Stimulated activated CD8-positive, alpha-beta memory T cell treated with anti-CD3 and anti-CD28 coated beads, Interleukin-12 subunit alpha, Interleukin-12 subunit beta, amount 100 ng/mL, for 24 hours (primary cell): ENCODE data around the gene LSS.
A peak's percentile ranks its signal among the peaks of the same experiment; 100 is the strongest.
"Not testable (repeated sequence)": the region's sequence is repeated elsewhere in the genome, so short reads cannot be mapped to it uniquely, and the experiment has no call there.

ENCODE experiments used
- DNase-seq: peaks from one replicate; pipeline ENCODE4 v3.0.0-alpha.2; 2020; ENCODE audit errors: extremely low read depth

Gene LSS

DNA sequence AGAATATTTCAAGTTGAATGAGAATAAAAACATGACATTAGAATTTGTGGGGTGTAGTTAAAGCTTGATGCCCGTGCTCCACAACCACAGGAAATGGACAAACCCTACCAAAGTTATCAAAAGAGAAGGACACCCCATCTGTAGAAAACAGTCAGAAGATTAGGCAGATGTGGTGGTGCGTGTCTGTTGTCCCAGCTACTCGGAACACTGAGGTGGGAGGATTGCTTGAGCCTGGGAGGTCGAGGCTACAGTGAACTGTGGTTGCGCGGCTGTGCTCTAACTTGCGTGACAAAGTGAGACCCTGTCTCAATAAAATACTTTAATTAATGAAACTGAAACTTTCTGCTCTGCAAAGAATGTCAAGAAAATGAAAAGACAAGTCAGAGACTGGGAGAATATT lies 42.9 kb downstream of the LSS start:
- DNase-seq: no peak

GRCh38 chr21:46184625-46185555 lies 43.7 kb downstream of the LSS start:
- DNase-seq: peak; percentile 45

DNA sequence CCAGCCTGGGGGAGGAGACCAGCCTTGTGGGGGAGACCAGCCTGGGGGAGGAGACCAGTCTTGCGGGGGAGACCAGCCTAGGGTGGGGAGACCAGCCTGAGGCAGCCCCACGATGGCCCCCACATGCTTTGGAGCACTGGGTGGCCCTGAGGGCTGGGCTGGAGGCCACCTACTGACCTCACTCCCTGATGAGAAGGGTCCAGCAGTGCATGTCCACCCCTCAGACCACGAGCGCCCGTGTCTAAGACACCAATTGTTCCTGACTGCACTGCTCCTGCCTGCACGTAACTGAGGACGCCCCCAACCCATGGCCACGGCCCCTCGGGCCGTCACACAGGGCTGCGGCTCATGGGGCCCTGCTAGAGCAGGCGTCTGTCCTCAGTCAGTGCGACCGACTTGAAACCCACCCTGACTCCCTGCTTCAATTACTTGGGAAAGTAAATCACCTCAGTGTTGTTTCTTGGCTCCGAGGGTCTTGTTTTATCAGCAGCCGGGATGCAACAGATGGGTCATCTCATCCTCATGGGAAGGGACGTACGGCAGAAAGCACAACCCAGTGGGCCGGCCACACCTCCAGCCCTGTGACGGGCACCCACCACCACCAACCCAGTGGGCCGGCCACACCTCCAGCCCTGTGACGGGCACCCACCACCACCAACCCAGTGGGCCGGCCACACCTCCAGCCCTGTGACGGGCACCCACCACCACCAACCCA lies 44.5 kb downstream of the LSS start, which contains the start of gene SPATC1L:
SPATC1L (minus strand) TSS at position 550 of the 715 bp plus-strand sequence. CDS start 1,643 bp downstream, outside the sequence.
- no peak for DNase-seq

DNA sequence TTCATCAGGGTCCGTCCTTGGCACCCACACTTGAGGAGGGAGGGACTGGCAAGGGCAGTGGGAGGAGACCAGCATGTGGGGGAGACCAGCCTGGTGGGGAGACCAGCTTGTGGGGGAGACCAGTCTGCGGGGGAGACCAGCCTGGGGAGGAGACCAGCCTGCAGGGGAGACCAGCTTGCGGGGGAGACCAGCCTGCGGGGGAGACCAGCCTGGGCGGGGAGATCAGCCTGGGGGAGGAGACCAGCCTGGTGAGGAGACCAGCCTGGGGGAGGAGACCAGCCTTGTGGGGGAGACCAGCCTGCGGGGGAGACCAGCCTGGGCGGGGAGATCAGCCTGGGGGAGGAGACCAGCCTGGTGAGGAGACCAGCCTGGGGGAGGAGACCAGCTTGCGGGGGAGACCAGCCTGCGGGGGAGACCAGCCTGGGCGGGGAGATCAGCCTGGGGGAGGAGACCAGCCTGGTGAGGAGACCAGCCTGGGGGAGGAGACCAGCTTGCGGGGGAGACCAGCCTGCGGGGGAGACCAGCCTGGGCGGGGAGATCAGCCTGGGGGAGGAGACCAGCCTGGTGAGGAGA lies 45.2 kb downstream of the LSS start:
- DNase-seq: not testable (repeated sequence)

DNA sequence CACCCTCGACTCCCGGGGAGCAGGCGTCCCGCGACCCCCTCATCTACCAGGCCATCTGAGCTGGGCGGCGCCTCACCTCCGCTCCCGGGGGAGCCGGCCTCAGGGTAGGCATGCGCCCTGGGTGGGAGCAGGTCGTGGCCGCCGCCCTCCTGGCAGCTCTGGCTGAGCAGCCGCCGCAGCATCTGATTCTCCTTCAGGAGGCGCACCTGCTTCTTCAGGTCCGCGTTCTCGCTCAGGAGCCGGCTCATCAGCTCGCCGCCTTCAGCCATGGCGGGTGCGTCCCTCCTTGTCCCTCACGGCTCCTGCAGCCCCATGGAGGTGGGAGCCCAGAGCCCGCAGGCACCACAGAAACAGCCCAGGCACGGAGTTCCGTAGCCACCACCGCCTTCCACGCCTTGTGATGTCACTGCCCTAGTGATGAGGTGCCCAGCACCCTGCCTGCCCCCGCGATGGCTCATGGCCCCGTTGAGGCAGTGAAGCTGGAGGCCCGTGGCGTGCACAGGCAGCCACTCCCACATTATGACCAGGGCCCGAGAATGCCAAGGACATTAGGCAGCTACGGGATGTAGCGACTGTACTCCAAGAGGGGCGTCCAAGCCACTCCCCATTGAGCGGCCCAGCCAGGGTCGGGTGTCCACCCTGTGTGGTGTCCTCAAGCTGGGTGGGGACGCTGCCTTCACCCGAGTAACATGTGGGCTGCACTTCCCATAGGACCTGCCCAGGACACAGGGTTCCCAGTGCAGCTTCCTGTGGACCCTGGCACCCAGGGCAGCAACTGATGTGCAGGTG lies 45.8 kb downstream of the LSS start:
- DNase-seq: no peak

DNA sequence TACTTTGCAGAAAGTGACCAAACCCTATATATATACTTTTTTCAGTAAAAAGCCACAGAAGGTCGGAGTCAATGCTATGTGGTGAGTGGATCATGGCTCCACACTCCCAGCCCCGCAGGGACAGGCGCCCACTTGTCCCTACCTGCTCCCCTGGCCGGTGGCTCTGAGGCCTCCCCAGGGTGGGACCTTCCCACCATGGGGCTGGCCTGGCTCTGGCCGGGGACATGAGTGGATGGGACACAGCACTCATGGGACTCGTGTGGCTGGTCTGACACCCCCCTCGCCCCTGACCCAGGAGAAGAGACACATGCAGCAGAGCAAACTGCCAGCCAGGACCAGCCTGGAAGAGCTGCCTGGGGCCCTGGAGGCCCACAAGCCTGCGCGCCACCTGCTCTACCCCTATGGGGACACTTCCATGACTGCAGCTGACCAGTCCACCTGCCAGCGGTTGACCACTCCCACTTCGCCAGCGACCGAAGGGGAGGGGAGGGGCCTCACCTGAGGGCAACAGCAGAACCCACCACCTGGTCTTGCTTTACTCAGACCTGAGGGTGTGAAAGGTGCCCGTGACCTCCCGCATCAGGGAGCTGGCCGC lies 46.5 kb downstream of the LSS start:
- no peak for DNase-seq

- DNase-seq: no peak
Measured at GRCh38 chr21:46181436-46181835, 47.1 kb downstream of the LSS start.

DNA sequence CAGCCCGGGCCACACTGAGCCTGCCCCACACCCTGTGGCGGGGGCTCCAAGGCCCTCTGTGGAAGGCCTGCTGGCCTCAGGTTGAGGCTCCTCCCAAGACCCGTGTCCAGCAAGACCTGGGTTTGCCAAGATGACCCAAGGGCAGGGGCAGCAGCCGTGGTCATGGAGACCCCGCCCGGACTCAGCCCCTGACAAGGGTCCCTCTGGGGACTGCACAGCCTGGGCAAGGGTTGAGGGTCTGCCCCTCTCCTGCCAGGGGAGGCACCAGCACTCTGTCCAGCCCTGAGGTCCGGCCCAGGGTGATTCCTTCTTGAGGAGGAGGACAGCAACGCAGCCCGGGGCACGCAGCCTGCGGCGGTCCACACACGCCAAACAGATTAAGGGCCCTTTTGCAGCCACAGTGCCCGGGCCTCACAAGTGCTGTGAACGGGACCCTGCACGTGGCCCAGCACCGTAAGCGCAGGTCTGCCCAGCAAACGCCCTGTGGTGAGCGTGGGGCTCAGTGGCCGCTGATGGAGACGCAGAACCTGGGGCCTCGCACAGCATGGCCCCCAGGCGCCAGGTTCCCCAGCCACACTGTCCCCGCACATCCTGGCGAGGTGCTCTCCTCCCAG lies 47.7 kb downstream of the LSS start:
- no peak for DNase-seq

DNA sequence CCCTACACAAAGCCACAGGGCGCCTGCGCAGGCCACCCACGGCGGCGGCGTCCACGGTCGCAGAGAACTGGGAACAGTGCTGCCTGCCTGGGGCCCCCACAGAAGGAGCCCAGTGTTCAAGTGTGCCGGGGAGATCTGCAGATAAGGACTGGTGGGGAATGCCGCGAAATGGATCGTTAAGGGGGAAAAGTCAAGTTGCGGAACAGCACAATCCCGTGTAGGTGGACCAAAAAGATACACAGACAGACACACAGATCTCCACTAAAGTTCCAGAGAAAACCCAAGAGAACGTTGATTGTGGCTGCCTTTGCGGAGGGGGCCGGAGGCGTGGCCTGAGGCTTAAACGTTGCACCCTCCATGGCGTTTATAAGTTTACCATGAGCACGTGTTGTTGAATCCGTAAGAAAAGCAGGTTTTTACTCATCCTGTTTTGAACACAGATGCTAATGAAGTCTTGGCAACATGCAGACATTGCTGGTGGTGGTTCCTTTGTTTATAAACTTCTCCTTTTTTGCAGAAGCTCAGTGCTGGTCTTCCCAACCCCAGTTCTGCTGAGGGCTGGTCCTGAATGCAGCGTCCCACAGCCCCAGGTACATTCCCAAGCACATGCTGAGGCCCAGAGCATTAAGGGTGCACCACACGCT lies 48.4 kb downstream of the LSS start:
- no peak for DNase-seq

GRCh38 chr21:46179708-46180078 lies 48.9 kb downstream of the LSS start:
- DNase-seq: no peak

DNA sequence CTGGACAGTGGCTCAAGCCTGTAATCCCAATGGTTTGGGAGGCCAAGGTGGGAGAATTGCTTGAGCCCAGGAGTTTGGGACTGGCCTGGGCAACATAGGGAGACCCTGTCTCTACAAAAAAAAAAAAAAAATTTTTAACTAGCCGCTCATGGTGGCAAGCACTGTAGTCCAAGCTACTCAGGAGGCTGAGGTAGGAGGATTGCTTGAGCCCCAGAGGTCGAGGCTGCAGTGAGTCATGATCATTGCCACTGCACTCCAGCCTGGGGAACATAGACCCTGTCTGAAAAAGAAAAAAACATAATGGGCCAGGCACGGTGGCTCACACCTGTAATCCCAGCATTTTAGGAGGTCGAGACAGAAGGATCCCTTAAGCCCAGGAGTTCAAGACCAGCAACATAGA lies 49.6 kb downstream of the LSS start:
- DNase-seq: no peak

- DNase-seq: not testable (repeated sequence)
Measured at GRCh38 chr21:46176443-46177129, 52.0 kb downstream of the LSS start.

DNA sequence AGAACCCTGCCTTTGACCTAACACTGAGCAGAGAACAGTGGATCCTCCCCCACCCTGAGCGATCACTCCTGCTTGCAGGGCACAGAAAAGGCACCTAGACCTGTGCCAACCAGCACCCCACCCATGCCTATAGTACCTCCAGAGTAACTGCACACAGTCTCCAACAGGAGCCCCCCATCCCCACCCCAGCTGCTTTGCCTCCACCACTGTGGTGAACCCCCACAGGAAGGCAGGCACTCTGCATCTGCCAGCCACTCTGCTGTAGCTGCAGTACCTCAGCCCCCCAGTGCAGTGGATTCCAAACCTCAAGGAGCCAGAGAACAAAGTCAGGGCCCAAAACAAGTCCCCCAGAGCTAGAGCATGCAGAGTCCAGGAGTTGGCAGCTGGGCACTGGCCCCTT lies 55.0 kb downstream of the LSS start:
- no peak for DNase-seq

GRCh38 chr21:46172863-46173528 lies 55.6 kb downstream of the LSS start:
- DNase-seq: no peak

- no peak for DNase-seq
Measured at GRCh38 chr21:46171996-46172862, 56.3 kb downstream of the LSS start.

GRCh38 chr21:46171585-46171984 lies 57.0 kb downstream of the LSS start:
- no peak for DNase-seq

GRCh38 chr21:46170436-46171193 lies 58.0 kb downstream of the LSS start:
- DNase-seq: not testable (repeated sequence)
